NB4 (cell line): ENCODE results near the gene TLE2.

ENCODE experiments used
- MYC ChIP-seq: IDR thresholded peaks from 2 replicates; pipeline ENCODE4 v1.6.1; 2011; ENCODE audit warnings: low read depth, low read length
- POLR2A ChIP-seq: IDR thresholded peaks from 2 replicates; pipeline ENCODE4 v1.6.1; 2011; ENCODE audit warnings: mild to moderate bottlenecking; ENCODE audit not compliant: insufficient read length; ENCODE audit errors: extremely low read depth
- TF ChIP-seq, protein P1 (sequence below): IDR thresholded peaks from one replicate; pipeline ENCODE4 v1.5.1; 2012; ENCODE audit warnings: low read depth, low read length
- TF ChIP-seq, protein P2 (sequence below): IDR thresholded peaks from 2 replicates; pipeline ENCODE4 v1.6.1; 2011; ENCODE audit warnings: low read depth, low read length

DNA sequence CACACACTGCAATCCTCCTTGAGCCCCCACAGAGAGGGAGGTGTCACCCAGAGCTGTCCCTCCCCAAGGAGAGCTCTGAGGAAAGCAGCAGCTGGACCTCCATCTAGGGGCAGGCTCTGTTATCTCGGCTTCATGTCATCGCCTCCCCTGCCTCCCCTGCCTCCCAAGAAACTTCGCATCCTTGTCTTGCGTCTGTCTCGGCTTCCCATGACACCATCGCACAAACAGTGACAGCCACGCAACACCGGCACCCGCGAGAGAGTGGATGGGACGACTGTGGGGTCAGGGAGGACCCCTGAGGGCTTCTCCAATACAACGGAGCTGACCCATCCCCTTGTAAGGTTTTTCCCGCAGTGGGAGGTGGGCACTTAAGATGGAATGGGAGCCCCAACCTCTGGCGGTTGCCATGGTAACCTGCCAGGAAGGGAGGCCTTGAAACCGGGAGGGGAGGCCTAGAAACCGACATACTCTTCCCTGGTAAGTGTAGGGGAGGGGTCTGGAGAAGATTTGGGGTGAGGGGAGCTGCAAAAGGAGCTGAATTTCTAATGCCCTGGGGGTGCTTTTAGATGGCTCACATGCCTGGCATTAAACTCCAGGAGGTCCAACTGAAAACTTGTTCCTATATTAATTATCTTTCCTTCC is 16.3 kb downstream of the TLE2 start:
- TF ChIP-seq, protein P1, sequence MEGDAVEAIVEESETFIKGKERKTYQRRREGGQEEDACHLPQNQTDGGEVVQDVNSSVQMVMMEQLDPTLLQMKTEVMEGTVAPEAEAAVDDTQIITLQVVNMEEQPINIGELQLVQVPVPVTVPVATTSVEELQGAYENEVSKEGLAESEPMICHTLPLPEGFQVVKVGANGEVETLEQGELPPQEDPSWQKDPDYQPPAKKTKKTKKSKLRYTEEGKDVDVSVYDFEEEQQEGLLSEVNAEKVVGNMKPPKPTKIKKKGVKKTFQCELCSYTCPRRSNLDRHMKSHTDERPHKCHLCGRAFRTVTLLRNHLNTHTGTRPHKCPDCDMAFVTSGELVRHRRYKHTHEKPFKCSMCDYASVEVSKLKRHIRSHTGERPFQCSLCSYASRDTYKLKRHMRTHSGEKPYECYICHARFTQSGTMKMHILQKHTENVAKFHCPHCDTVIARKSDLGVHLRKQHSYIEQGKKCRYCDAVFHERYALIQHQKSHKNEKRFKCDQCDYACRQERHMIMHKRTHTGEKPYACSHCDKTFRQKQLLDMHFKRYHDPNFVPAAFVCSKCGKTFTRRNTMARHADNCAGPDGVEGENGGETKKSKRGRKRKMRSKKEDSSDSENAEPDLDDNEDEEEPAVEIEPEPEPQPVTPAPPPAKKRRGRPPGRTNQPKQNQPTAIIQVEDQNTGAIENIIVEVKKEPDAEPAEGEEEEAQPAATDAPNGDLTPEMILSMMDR = no peak
- TF ChIP-seq POLR2A = no peak
- TF ChIP-seq, protein P2, sequence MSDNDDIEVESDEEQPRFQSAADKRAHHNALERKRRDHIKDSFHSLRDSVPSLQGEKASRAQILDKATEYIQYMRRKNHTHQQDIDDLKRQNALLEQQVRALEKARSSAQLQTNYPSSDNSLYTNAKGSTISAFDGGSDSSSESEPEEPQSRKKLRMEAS = no peak
- TF ChIP-seq MYC = no peak
